ENCODE data around the gene ABCG4. TPM values are rescaled to one million over a fixed set of nuclear protein-coding genes. Genes with fewer than 3 reads are reported as not detected.

The ABCG4 gene
- total and polyA plus RNA-seq, 9 of the 15 experiments (the other 6 are each of a cell fraction or from before 2014, with no cell fraction given): 0.03 to 0.11 (median 0.07) TPM; not detected in 4

GRCh38 chr11:119181677-119182412 lies 33.0 kb downstream of the ABCG4 start:
- CTCF ChIA-PET (ENCODE audit: low intra/inter-chr PET ratio): no interaction called here
- no peak overlapping the region for H3K4me3 ChIP-seq
- peaks cover 17 to 31% of the 10 kb centered on the region in 2 experiments for H3K4me1 ChIP-seq (replicated peaks in 1 of 2; ENCODE audit: control insufficient read depth in 2 of 2, insufficient read depth in 2 of 2, low read length in 2 of 2)
- POLR2A ChIA-PET: interaction anchor here (0.6 to 1.9 kb wide), 4 partner anchors 8 to 71 kb away, joined by 3 to 5 read pairs (median 4); no protein-coding TSS in a partner anchor
- in situ Hi-C loops (cut with MboI) (no loop called here), intact Hi-C loops (cut with micrococcal nuclease) (no loop called here)
- H3K9ac ChIP-seq (ENCODE audit: insufficient read depth in 1 of 2, low read depth in 2 of 2, low read length in 2 of 2): peak overlapping the region in 1 of 2 experiments; percentile 76; a peak in 1 of 4 replicates
- BruUV-seq (replicated peaks): no TSS peak
- FAIRE-seq: no peak
- peak overlapping the region; percentile 22; the same call in 1 of the 3 replicates for H3K27ac ChIP-seq (ENCODE audit: extremely low read depth, low read depth, low read length)
- H3K27me3 ChIP-seq (ENCODE audit: control insufficient read depth in 2 of 2, insufficient read depth in 2 of 2, low read length in 2 of 2): peaks cover 0 to 5% of the 10 kb centered on the region in 2 experiments; a peak in 1 of 5 replicates
- no peaks in the 10 kb centered on the region for H3K9me1 ChIP-seq (ENCODE audit: control insufficient read depth, insufficient read depth, low read length)
- ATAC-seq: peak; percentile 57
- no peaks in the 10 kb centered on the region for H4K20me1 ChIP-seq (replicated peaks; ENCODE audit: control insufficient read depth, insufficient read depth, low read length)
- H2AFZ ChIP-seq (ENCODE audit: low read depth, low read length): peak overlapping the region; percentile 65; the same call in 1 of the 2 replicates
- DNase-seq (ENCODE audit: extremely low read depth in 1 of 4, low spot score in 3 of 4): peak in 2 of 4 experiments; percentile 32 to 43
- H3K36me3 ChIP-seq (ENCODE audit: control insufficient read depth, insufficient read depth, low read length): no peaks in the 10 kb centered on the region
- WGBS (ENCODE audit: insufficient coverage, low coverage, missing lambda C conversion rate): 59% methylated on average over 11 of the region's 17 CpGs
- no peaks in the 10 kb centered on the region for H3K79me2 ChIP-seq (ENCODE audit: control insufficient read depth, insufficient read depth, low read length)
- H3K4me2 ChIP-seq (ENCODE audit: insufficient read depth, low read length): peak overlapping the region; percentile 14; the same call in 1 of the 2 replicates
- H3K9me3 ChIP-seq (replicated peaks; ENCODE audit: control insufficient read depth, insufficient read depth, low read depth, low read length): no peaks in the 10 kb centered on the region
- TF ChIP-seq ATF7 (IDR thresholded peaks at IDR 0.05) (0 out of 2 replicates have a peak, but pooled peaks have one; percentile 13), ZNF766 (CRISPR knock-in tag; conservative IDR thresholded peaks at IDR 0.05) (0 out of 2 replicates have a peak, but pooled peaks have one; percentile 60), GATAD2A (IDR thresholded peaks at IDR 0.05) (no peak), PML (IDR thresholded peaks at IDR 0.05; ENCODE audit: low read length) (no peak), CREM (IDR thresholded peaks at IDR 0.05; ENCODE audit: low read depth) (no peak), HDAC2 (IDR thresholded peaks at IDR 0.05) (0 out of 2 replicates have a peak, but pooled peaks have one; percentile 20), ZBTB26 (CRISPR knock-in tag; IDR thresholded peaks at IDR 0.05) (0 out of 2 replicates have a peak, but pooled peaks have one; percentile 16), CREB1 (IDR thresholded peaks at IDR 0.05) (no peak), CREB1 (CRISPR knock-in tag; IDR thresholded peaks at IDR 0.05) (no peak), REST (IDR thresholded peaks at IDR 0.05; ENCODE audit: borderline replicate concordance) (no peak), REST (CRISPR knock-in tag; IDR thresholded peaks at IDR 0.05; ENCODE audit: low read depth) (no peak)
